Cortex of kidney (tissue), 1 donor: ENCODE results near the gene AIG1.
"Not testable (repeated sequence)": the region's sequence is repeated elsewhere in the genome, so short reads cannot be mapped to it uniquely, and the experiment has no call there.

Experiments used
- DNase-seq: peaks from one replicate; lab custom pipeline; 2025; lab: John Stamatoyannopoulos, UW

AIG1 gene

GRCh38 chr6:143058987-143059386 is 1.7 kb upstream of the AIG1 start:
- DNase-seq = no peak

DNA sequence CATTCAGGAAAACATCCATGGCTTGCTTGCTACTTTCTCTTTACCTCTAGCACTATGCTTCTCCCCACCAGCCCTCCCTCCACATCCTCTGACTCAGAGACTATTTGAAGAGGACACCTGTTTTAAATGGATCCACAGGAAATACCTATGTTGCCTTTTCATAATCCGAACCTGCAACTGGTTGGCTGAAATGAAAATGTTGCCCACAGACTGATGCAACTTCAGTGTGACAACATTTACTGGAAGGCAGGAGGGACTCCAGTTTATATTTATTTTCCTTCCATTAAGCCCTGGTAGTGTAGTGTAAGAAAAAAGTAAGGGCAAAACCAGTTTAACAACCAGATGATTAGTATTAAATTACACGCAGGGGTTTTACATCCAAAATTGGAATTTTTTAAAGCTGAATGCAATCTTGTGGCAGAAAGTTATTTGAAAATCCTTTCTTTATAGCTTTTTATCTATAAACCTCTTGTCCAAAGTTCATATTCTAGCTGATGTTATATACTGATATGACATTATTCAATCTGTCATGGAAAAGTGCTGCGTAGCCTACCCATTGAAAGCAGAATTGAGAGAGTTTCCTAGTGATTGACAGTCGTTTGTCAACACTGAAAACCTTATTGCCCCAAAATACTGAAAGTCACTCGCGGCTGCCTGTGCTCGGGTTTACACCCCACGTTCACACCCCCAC is 881 bp upstream of the AIG1 start:
- DNase-seq = no peak

DNA sequence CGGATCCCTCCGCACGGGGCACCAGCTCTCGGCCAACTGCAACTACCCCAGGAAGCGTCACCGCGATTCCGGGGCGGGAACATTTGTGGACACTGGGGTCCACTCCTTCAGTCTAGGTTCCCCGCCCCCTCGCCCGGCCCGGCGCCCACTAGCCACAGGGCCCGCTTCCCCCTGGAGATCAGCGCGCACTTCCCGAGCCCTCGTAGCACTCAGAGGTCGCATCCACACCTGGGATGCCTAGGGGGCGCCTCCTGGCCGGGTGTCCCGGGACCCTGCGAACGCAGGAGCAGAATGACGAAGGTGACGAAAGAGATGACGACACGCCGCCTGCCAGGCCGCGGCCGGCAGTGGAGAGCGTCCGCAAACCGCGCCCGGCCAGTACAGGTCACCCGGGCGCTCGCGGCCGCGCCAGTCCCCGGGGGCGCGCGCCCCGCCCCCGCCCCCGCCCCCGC is 309 bp upstream of the AIG1 start:
- no peak for DNase-seq

DNA sequence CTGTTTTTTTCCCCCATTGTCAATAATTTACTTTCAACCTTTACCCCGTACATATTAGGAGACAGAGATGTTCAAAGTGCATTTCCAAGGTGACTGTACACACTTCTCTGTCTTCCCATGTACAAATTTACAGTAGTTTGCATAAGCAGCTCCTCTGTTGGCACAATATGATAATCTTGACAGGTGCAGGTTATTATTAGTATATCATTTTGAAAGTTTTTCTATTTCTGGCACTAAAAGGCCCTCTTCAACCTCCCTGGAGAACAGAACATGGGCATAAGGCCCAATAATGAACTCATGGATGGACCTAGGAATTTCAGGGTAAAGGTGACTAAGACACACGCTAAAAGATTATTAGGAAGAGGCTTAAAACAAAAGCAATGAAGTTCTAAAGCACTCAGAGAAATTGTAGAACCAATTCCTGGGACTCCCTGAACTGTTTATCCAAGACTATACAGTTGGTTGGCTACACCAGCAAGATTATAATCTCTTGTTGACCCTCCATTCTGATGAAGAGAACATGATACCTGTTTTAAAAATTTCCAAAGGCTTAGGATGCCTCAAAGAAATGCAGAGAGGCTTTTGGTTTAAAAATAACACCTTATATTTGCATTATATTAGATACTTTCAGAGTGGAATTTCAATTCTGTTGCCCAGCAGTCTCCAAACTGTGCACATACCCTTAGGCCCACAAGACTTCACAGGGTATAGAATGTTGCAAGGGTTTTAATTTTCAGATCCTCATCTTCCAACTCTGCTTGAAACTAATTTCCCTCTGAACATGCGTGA is 1.1 kb downstream of the AIG1 start:
- DNase-seq = no peak

DNA sequence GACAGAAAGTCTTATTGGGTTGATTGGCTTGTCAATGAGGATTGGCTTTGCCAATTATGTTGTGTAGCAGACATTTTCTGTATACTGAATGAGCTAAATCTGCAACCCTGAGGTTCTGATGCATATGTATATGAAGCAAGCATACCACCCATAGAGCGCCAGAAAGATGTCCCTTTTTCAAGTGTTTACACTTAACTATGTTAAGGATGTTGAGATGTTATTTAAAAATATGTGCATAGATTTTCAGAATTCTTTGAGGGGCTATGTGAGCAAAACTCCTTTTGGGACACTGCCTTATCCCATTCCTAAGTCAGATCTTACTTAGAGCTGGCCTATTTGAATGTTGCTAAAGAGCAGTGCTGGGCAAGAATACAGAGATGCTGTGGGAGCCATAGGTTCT is 1.9 kb downstream of the AIG1 start:
- no peak for DNase-seq

DNA sequence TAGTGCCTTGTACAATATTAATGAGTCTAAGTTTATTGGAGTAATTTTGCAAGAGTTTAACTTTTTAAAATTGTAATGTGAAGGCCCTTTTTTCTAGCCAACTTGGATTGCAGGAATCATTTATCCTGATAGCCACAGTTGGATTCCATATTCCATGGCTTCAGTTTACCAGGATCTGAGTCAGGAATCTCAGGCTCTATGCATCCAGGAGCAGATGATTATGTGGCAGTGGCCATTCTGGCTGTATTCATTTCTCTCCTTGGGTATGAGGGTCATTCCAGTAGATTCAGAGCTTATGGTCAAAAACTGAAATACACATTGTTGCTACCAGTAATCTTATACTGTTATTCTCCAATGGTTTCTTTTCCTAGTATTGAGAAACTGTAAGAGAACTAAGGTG is 2.9 kb downstream of the AIG1 start:
- no peak for DNase-seq

DNA sequence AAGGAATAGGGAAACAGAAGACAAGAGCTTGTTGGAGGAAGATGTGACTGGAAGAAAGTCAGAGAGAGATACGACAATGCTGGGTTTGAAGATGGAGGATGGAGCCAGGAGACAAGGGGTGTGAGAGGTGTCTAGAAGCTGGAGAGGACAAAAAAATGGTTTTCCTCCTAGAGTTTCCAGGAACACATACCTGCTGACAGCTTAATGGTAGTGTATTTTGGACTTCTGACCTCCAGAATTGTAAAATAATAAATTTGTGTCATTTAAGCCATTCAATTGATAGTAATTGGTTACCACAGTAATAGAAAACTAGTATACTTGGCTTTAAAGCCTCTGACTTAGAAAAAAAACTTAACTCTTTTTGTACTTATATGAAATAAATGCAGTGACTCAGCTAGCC is 3.6 kb downstream of the AIG1 start:
- no peak for DNase-seq

DNA sequence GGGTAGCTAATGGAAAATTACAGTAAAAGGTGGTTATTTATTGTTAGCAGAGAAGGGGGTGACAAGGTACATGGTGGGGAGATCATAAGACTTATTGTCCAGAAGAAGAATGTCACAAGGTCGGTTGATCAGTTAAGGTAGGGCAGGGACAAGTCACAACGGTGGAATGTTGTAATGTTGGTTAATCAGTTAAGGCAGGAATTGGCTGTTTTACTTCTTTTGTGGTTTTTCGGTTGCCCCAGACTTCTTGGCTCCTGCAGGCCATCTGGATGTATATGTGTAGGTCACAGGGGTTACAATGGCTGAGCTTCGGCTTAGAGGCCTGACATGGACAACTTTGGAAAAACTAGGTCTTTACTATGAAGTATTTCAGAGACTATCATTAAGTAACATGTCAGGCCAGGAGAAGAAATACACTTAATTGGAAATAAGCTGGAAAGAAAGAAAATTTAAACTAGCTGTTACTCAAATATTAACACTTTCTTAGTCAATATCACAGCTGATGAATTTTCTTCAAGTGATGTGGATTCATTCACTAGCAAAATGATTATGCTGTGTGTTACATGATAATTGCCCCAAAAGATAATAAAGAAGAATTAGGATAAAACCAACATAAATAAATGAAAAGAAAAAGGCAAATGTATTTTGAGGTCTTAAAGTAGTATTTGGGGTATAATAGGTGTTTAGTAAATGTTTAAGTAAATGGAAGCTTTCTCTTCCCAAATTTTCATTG is 4.4 kb downstream of the AIG1 start:
- no peak for DNase-seq

DNA sequence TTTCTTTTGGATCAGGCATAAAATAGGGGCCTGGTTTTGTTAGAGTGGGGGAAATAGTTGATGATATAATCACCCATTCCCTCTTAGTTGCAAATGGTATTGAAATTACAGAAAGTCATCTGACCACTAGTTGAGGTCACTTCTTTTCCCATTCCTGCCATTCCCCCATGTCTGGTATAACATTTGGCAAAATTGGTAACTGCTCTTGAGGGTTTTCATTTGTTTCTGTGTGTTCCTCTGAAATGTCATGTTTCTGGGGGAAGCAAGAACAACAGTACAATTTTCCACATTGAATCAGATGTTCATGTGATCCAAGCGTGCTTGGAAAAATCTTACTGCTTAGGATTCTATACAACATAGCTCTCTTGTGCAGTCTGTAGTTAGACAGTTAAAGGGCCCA is 7.3 kb downstream of the AIG1 start:
- DNase-seq = no peak

- DNase-seq = no peak
Measured at GRCh38 chr6:143074101-143074500, 13.4 kb downstream of the AIG1 start.

DNA sequence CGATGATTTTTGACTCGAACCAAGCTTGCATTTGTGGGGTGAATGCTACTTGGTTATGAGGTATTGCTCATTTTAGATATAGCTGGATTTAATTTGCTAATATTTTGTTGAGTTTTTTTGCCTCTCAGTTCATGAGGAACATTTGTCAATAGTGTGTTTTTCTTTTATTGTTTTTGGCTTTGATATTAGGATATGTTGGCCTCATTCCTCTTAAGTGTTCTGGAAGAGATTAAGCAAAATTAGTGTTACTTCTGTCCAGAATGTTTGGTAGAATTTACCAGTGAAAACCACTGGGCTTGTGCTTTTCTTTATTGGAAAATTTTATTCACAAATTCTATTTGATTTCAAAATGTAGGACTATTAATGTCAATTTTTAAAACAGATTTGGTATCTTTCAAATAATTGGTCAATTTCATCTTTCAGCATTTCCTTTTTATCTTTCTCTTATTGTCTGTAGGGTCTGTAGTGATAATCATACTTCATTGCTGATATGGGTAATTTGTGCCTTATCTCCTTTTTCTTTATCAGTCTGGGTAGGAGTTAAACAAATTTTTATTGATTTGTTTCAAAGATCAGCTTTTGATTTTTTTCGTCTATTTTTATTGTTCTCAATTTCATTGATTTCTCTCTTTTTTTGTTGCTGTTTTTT is 14.1 kb downstream of the AIG1 start:
- no peak for DNase-seq

DNA sequence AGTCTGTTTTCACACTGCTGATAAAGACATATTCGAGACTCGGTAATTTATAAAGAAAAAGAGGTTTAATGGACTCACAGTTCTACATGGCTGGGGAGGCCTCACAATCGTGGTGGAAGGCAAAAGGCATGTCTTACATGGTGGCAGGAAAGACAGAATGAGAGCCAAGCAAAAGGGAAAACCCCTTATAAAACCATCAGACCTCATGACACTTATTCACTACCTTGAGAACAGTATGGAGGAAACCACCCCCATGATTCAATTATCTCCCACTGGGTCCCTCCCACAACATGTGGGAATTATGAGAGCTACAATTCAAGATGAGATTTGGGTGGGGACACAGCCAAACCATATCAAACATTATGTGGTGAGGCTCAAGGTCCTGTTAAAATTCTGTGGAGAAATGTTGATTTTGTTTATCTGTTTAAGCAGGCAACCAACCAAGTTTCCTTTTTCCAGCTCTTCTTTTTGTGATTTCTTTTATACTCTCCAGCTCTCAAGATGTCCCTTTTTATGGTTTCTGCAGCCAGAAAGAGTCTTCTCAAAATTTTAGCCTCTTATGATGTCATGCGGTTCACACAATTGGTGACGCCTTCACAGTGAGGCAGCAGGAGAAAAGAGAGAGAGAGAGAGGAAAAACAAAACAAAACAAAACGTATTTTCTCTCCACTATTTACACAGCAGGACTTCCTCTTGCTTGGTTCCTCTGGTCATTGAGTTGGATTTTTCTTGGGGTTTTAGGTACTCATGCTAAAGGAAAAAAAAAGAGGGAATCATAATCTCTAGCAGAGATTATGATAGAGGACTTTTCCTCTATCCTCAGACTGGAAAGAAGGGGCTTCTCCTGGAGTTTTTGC is 18.0 kb downstream of the AIG1 start:
- no peak for DNase-seq

- no peak for DNase-seq
Measured at GRCh38 chr6:143079325-143079640, 18.6 kb downstream of the AIG1 start.

DNA sequence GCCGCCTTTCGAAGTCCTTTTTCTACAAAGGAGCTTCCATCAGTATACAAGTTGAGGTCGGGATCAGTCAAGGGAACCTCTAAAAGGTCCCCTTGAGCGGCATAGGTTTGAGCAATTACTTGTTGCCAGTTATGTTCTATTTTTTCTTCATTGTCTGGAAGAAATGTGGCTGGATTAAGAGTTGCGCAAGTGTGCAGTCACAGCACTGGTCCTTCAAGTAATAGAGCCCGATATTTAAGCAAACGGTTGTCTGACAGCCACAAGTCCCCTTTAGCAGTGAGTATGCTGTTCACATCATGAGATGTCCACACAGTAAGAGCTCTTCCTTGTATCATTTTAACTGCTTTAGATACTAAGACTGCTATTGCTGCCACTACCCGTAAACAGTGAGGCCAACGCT is 21.6 kb downstream of the AIG1 start:
- not testable (repeated sequence) for DNase-seq

DNA sequence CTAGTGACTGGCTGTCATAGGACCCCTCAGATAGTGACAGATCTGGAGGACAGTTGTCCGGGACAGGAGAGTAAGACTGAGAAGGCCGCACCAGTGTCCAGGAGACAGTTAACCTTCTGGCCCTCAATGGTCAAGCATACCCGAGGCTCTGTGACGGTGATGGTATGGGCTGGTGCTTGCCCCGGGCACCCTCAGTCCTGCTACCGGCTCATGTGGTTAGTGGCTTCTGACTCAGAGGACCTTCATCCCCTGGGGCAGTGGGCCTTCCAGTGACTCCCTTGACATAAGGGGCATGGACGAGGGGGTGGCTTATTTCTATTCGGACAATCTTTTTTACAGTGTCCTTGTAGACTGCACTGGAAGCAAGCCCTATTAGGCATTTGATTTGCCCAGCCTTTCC is 23.3 kb downstream of the AIG1 start:
- not testable (repeated sequence) for DNase-seq

GRCh38 chr6:143087335-143087734 is 26.6 kb downstream of the AIG1 start:
- DNase-seq = not testable (repeated sequence)

DNA sequence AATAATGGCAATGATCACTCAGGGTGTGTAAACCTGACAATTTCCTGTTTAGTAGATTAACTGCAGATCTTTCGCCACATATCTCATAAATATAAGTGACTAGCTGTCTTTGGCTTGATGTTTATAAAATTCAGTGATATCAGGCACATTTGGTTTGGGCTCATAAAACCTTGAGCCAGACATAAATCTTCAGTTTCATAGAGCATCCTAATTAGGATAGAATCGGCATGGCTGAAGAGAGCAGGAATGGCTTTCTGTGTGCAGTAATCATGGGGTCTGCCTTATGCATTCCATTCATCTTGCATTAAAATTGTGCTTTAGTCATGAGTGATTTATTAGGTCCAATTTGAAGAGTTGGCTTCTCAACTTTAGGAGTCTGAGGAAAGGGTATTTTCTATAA is 27.2 kb downstream of the AIG1 start:
- DNase-seq = no peak

GRCh38 chr6:143090314-143091044 is 29.8 kb downstream of the AIG1 start:
- DNase-seq = no peak

DNA sequence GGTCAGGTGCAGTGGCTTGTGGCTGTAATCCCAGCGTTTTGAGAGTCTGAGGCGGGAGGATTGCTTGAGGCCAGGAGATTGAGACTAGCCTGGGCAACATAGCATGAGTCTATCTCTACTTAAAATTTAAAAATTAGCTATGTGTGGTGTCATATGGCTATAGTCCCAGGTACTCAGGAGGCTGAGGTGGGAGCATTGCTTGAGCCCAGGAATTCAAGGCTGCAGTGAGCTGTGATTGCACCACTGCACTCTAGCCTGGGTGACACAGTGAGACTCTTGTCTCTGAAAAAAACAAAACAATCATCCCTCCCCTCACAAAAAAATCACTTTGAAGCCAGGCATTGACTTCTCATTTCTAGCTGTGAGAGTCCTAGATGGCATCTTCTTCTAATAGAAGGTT is 32.1 kb downstream of the AIG1 start:
- no peak for DNase-seq

DNA sequence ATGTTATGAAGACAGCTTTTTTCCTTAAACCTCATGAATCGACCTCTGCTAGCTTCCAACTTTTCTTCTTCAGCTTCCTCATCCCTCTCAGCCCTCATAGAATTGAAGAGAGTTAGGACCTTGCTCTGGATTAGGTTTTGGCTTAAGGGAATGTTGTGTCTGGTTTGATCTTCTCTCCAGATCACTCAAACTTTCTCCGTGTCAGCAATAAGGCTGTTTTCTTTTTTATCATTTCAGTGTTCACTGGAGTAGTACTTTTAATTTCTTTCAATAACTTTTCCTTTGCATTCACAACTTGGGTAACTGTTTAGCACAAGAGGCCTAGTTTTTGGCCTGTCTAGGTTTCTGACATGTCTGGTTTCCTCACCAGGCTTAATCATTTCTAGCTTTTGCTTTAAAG is 32.6 kb downstream of the AIG1 start:
- DNase-seq = no peak

DNA sequence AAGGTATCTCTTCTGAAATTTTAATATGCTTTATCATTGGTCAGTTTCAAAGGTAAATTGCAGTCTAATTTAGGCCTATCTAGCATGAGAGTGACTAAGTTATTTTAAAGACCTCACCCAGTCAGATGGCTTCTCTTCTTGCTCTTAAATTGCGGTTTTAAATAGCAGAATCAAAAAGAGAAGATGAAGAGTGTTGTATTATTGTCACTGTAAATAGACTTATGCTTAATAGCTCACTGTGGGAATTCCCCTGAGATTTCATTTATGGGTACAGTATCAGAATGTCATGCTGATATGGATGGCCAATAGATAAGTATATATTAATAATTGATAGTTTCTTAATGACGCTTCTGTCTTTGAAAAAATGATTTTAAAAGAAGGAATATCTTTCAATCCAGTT is 35.7 kb downstream of the AIG1 start:
- no peak for DNase-seq
